HepG2 (cell line): ENCODE results near the gene KLB. TPM values are rescaled to one million over a fixed set of nuclear protein-coding genes. Genes with fewer than 3 reads are reported as not detected.

ENCODE experiments used
- AKAP8 ChIP-seq: sonication (generic); formaldehyde crosslinking; IDR thresholded peaks from 2 replicates; pipeline ENCODE4 v1.5.1; 2020; ENCODE audit warnings: mild to moderate bottlenecking, missing genetic modification reagents
- HNF4G ChIP-seq, 2 experiments: sonication (generic) in 1 of 2; formaldehyde crosslinking in 1 of 2; IDR thresholded peaks; 2 replicates each; pipeline versions ENCODE4 v1.4.0 to v1.6.1; 2011 to 2020; ENCODE audit warnings: borderline replicate concordance in 2 of 2, low read depth in 2 of 2, mild to moderate bottlenecking in 2 of 2, low read length in 1 of 2, missing genetic modification reagents in 1 of 2, moderate library complexity in 1 of 2
- IRF1 ChIP-seq: sonication (generic); formaldehyde crosslinking; IDR thresholded peaks from 2 replicates; pipeline ENCODE4 v1.4.0; 2020; ENCODE audit warnings: low read depth, mild to moderate bottlenecking, missing genetic modification reagents
- MIER2 ChIP-seq: IDR thresholded peaks from 2 replicates; pipeline ENCODE4 v1.6.1; 2016; ENCODE audit warnings: missing biosample characterization, missing genetic modification reagents
- MIER3 ChIP-seq: IDR thresholded peaks from 2 replicates; pipeline ENCODE4 v1.6.1; 2016; ENCODE audit warnings: missing compliant biosample characterization, borderline replicate concordance
- MTA3 ChIP-seq: sonication (generic); formaldehyde crosslinking; IDR thresholded peaks from 2 replicates; pipeline ENCODE4 v1.4.0; 2020; ENCODE audit warnings: missing genetic modification reagents
- NFKB2 ChIP-seq: sonication (generic); formaldehyde crosslinking; IDR thresholded peaks from 2 replicates; pipeline ENCODE4 v1.4.0; 2020; ENCODE audit warnings: missing genetic modification reagents, borderline replicate concordance
- PPARG ChIP-seq: conservative IDR thresholded peaks from 2 replicates; pipeline ENCODE4 v1.6.1; 2016; ENCODE audit warnings: missing biosample characterization, missing genetic modification reagents
- SAP130 ChIP-seq: IDR thresholded peaks from 2 replicates; pipeline ENCODE4 v1.6.1; 2016; ENCODE audit warnings: low read depth
- SNAPC5 ChIP-seq: sonication (generic); formaldehyde crosslinking; IDR thresholded peaks from 2 replicates; pipeline ENCODE4 v1.8.1; 2023; ENCODE audit warnings: mild to moderate bottlenecking, missing genetic modification reagents, borderline replicate concordance
- U2AF1 ChIP-seq: fragments of 200-400 bp; formaldehyde crosslinking; optimal IDR thresholded peaks from 2 replicates; pipeline ENCODE3; 2017; ENCODE audit warnings: mild to moderate bottlenecking, low read depth, low read length
- ZNF251 ChIP-seq: sonication (generic); formaldehyde crosslinking; IDR thresholded peaks from 2 replicates; pipeline ENCODE4 v1.9.0; 2021; ENCODE audit warnings: mild to moderate bottlenecking, missing genetic modification reagents
- ZNF326 ChIP-seq: sonication (generic); formaldehyde crosslinking; IDR thresholded peaks from 2 replicates; pipeline ENCODE4 v1.4.0; 2020; ENCODE audit warnings: missing genetic modification reagents, borderline replicate concordance
- ZNF335 ChIP-seq: sonication (generic); formaldehyde crosslinking; IDR thresholded peaks from 2 replicates; pipeline ENCODE4 v1.4.0; 2020; ENCODE audit warnings: missing genetic modification reagents
- ZNF558 ChIP-seq: sonication (generic); formaldehyde crosslinking; IDR thresholded peaks from 2 replicates; pipeline ENCODE4 v1.9.0; 2022; ENCODE audit warnings: mild to moderate bottlenecking, missing genetic modification reagents, borderline replicate concordance
- ZNF724P ChIP-seq: sonication (generic); formaldehyde crosslinking; IDR thresholded peaks from 2 replicates; pipeline ENCODE4 v1.8.0; 2022; ENCODE audit warnings: missing genetic modification reagents, borderline replicate concordance
- polyA plus RNA-seq, 8 experiments: library from polyadenylated mRNA; depleted of rRNA in 3 of 8; stranded (reverse) in 7 of 8; unstranded in 1 of 8; fragments of >200 nt; fragmentation: Illumina TruSeq in 4 of 8; extraction: Trizol in 4 of 8; gene quantifications; 2 replicates each; pipeline versions ENCODE4 v1.2.1 to v1.2.3, GENCODE V29; 2011 to 2016; ENCODE audit warnings: low read depth in 4 of 8, missing spikeins in 1 of 8, mixed read lengths in 1 of 8; ENCODE audit not compliant: insufficient read depth in 1 of 8
- total RNA-seq, 5 experiments: library from RNA; depleted of rRNA; stranded (reverse); fragments of >200 nt; fragmentation: Illumina TruSeq; extraction: Trizol; gene quantifications; 2 replicates each; pipeline ENCODE4 v1.2.3, GENCODE V29; 2016; ENCODE audit warnings: low read depth in 1 of 5
- TF ChIP-seq, protein P1 (sequence below): sonication (generic); formaldehyde crosslinking; IDR thresholded peaks from 2 replicates; pipeline ENCODE4 v1.9.0; 2021; ENCODE audit warnings: missing genetic modification reagents, borderline replicate concordance
- TF ChIP-seq, protein P2 (sequence below): sonication (generic); formaldehyde crosslinking; IDR thresholded peaks from 2 replicates; pipeline ENCODE4 v1.4.0; 2020; ENCODE audit warnings: missing genetic modification reagents
- TF ChIP-seq, protein P3 (sequence below): sonication (generic); formaldehyde crosslinking; IDR thresholded peaks from 2 replicates; pipeline ENCODE4 v1.4.0; 2020; ENCODE audit warnings: mild to moderate bottlenecking, low read depth, missing genetic modification reagents

Gene KLB
- total and polyA plus RNA-seq, 2 of the 13 experiments (the other 11 are each of a cell fraction or from before 2014, with no cell fraction given): 25.3 to 82.0 TPM

GRCh38 chr4:39458505-39459300 is 52.0 kb downstream of the KLB start, which contains the start of the genes LIAS and RPL9 (continued):
- TF ChIP-seq PPARG (CRISPR knock-in tag) (0 out of 2 replicates have a peak, but pooled peaks have one; percentile 21), ZNF724P (CRISPR knock-in tag) (peak; percentile 23; the same call in 1 of the 2 replicates), HNF4G (IDR thresholded peaks at IDR 0.05; ENCODE audit: borderline replicate concordance, low read depth, low read length) (no peak), HNF4G (CRISPR knock-in tag; IDR thresholded peaks at IDR 0.05; ENCODE audit: borderline replicate concordance, low read depth) (no peak), ZNF558 (peak; percentile 76; the same call in 1 of the 2 replicates), SAP130 (CRISPR knock-in tag) (peak; percentile 93), SNAPC5 (CRISPR knock-in tag) (no peak; the same call in 1 of the 2 replicates), MTA3 (CRISPR knock-in tag) (no peak), ZNF326 (CRISPR knock-in tag) (no peak), MIER3 (CRISPR knock-in tag) (peak; percentile 78; the same call in 1 of the 2 replicates), ZNF251 (no peak), IRF1 (CRISPR knock-in tag) (0 out of 2 replicates have a peak, but pooled peaks have one; percentile 67), NFKB2 (CRISPR knock-in tag) (peak; percentile 89; the same call in 1 of the 2 replicates), MIER2 (CRISPR knock-in tag) (no peak), AKAP8 (no peak), ZNF335 (peak; percentile 47; the same call in 1 of the 2 replicates), U2AF1 (peak; percentile 90)
- TF ChIP-seq, protein P1, sequence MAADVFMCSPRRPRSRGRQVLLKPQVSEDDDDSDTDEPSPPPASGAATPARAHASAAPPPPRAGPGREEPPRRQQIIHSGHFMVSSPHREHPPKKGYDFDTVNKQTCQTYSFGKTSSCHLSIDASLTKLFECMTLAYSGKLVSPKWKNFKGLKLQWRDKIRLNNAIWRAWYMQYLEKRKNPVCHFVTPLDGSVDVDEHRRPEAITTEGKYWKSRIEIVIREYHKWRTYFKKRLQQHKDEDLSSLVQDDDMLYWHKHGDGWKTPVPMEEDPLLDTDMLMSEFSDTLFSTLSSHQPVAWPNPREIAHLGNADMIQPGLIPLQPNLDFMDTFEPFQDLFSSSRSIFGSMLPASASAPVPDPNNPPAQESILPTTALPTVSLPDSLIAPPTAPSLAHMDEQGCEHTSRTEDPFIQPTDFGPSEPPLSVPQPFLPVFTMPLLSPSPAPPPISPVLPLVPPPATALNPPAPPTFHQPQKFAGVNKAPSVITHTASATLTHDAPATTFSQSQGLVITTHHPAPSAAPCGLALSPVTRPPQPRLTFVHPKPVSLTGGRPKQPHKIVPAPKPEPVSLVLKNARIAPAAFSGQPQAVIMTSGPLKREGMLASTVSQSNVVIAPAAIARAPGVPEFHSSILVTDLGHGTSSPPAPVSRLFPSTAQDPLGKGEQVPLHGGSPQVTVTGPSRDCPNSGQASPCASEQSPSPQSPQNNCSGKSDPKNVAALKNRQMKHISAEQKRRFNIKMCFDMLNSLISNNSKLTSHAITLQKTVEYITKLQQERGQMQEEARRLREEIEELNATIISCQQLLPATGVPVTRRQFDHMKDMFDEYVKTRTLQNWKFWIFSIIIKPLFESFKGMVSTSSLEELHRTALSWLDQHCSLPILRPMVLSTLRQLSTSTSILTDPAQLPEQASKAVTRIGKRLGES (CRISPR knock-in tag): no peak; the same call in 1 of the 2 replicates
- TF ChIP-seq, protein P2, sequence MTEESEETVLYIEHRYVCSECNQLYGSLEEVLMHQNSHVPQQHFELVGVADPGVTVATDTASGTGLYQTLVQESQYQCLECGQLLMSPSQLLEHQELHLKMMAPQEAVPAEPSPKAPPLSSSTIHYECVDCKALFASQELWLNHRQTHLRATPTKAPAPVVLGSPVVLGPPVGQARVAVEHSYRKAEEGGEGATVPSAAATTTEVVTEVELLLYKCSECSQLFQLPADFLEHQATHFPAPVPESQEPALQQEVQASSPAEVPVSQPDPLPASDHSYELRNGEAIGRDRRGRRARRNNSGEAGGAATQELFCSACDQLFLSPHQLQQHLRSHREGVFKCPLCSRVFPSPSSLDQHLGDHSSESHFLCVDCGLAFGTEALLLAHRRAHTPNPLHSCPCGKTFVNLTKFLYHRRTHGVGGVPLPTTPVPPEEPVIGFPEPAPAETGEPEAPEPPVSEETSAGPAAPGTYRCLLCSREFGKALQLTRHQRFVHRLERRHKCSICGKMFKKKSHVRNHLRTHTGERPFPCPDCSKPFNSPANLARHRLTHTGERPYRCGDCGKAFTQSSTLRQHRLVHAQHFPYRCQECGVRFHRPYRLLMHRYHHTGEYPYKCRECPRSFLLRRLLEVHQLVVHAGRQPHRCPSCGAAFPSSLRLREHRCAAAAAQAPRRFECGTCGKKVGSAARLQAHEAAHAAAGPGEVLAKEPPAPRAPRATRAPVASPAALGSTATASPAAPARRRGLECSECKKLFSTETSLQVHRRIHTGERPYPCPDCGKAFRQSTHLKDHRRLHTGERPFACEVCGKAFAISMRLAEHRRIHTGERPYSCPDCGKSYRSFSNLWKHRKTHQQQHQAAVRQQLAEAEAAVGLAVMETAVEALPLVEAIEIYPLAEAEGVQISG (CRISPR knock-in tag): peak; percentile 83; the same call in 1 of the 2 replicates
- TF ChIP-seq, protein P3, sequence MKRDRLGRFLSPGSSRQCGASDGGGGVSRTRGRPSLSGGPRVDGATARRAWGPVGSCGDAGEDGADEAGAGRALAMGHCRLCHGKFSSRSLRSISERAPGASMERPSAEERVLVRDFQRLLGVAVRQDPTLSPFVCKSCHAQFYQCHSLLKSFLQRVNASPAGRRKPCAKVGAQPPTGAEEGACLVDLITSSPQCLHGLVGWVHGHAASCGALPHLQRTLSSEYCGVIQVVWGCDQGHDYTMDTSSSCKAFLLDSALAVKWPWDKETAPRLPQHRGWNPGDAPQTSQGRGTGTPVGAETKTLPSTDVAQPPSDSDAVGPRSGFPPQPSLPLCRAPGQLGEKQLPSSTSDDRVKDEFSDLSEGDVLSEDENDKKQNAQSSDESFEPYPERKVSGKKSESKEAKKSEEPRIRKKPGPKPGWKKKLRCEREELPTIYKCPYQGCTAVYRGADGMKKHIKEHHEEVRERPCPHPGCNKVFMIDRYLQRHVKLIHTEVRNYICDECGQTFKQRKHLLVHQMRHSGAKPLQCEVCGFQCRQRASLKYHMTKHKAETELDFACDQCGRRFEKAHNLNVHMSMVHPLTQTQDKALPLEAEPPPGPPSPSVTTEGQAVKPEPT (CRISPR knock-in tag): peak; percentile 68; the same call in 1 of the 2 replicates
